ENCODE data around the gene APLP1. TPM values are rescaled to one million over a fixed set of nuclear protein-coding genes. Genes with fewer than 3 reads are reported as not detected.
"Not testable (repeated sequence)": the region's sequence is repeated elsewhere in the genome, so short reads cannot be mapped to it uniquely, and the experiment has no call there.

APLP1 gene
- total RNA-seq, 2 donors from 2014 or later = 3.6 to 38.0 TPM

DNA sequence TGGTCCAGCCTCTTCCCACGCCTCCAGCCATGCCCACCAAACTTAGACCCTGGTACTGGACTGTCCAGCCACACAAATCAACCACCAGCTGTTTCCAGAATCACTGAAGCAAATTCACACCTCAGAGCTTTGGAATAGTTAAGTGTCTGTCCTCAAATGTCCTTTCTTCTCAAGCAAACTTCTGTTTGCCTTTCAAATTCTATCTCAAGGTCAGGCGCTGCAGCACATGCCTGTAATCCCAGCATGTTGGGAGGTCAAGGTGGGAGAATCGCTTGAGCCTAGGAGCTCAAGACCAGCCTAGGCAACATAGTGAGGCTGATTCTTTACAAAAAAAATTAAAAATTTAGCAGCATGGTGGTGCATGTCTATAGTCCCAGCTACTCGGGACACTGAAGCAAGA is 36.3 kb upstream of the APLP1 start:
- Histone ChIP-seq H3K4me1 (replicated peaks) (no peaks in the 10 kb centered on the region), H3K27me3 (replicated peaks; ENCODE audit: insufficient read depth) (no peaks in the 10 kb centered on the region), H3K27ac (no peak overlapping the region), H3K36me3 (no peaks in the 10 kb centered on the region), H3K4me3 (no peak overlapping the region), H3K9me3 (no peaks in the 10 kb centered on the region)
- intact Hi-C loops (cut with DNase I) = no loop called here
- TF ChIP-seq, protein P1, sequence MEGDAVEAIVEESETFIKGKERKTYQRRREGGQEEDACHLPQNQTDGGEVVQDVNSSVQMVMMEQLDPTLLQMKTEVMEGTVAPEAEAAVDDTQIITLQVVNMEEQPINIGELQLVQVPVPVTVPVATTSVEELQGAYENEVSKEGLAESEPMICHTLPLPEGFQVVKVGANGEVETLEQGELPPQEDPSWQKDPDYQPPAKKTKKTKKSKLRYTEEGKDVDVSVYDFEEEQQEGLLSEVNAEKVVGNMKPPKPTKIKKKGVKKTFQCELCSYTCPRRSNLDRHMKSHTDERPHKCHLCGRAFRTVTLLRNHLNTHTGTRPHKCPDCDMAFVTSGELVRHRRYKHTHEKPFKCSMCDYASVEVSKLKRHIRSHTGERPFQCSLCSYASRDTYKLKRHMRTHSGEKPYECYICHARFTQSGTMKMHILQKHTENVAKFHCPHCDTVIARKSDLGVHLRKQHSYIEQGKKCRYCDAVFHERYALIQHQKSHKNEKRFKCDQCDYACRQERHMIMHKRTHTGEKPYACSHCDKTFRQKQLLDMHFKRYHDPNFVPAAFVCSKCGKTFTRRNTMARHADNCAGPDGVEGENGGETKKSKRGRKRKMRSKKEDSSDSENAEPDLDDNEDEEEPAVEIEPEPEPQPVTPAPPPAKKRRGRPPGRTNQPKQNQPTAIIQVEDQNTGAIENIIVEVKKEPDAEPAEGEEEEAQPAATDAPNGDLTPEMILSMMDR (IDR thresholded peaks at IDR 0.05) = no peak
- no peak for TF ChIP-seq POLR2A (IDR thresholded peaks at IDR 0.05)
- TF ChIP-seq POLR2AphosphoS5 (IDR thresholded peaks at IDR 0.05) = no peak
- WGBS = 74% methylated on average over 4 of the region's 4 CpGs
- DNase-seq (ENCODE audit: low spot score) = no peak

DNA sequence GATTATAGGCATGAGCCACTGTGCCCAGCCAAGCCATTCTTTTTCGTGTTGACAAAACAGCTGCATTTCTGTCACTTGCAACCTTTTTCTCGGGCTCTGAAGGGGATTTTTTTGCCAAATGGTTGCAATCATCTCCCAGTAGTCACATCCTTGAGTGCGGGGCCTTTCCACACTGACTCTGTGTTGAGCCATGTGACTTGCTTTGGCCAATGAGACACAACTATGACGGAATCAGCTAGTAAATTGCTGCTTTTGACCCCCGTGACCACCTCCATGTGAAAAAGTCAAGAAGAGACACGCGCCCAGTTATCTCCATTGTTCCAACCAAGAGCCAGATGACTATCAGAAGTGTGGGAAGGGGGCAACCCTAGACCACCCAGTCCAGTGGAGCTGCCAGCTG is 34.4 kb upstream of the APLP1 start:
- H3K4me1 ChIP-seq (replicated peaks) = no peaks in the 10 kb centered on the region
- no peak overlapping the region for H3K27ac ChIP-seq
- TF ChIP-seq POLR2AphosphoS5 (IDR thresholded peaks at IDR 0.05) (no peak), POLR2A (IDR thresholded peaks at IDR 0.05) (no peak)
- TF ChIP-seq, protein P1 (IDR thresholded peaks at IDR 0.05) = no peak
- no peaks in the 10 kb centered on the region for H3K9me3 ChIP-seq
- no peak for DNase-seq (ENCODE audit: low spot score)
- H3K4me3 ChIP-seq = no peak overlapping the region
- no peaks in the 10 kb centered on the region for H3K27me3 ChIP-seq (replicated peaks; ENCODE audit: insufficient read depth)
- H3K36me3 ChIP-seq = no peaks in the 10 kb centered on the region
- intact Hi-C loops (cut with DNase I) = no loop called here
- WGBS = 64% methylated on average over 7 of the region's 7 CpGs

DNA sequence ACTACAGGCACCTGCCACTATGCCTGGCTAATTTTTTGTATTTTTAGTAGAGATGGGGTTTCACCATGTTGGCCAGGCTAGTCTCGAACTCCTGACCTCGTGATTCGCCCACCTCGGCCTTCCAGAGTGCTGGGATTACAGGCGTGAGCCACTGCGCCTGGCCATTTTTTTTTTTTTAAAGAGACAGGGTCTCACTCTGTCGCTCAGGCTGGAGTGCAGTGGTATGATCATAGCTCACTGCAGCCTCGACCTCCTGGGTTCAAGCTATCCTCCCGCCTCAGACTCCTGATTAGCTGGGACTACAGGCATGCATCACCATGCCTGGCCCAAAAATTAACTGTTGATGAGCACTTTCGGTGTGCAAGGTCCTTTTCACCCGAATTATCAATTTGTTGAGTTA is 32.3 kb upstream of the APLP1 start:
- H3K4me1 ChIP-seq (replicated peaks); intact Hi-C loops (cut with DNase I); H3K27ac ChIP-seq; DNase-seq (ENCODE audit: low spot score); H3K4me3 ChIP-seq; H3K9me3 ChIP-seq; H3K36me3 ChIP-seq; H3K27me3 ChIP-seq (replicated peaks; ENCODE audit: insufficient read depth): not testable (repeated sequence)
- WGBS = 53% methylated on average over 11 of the region's 11 CpGs

DNA sequence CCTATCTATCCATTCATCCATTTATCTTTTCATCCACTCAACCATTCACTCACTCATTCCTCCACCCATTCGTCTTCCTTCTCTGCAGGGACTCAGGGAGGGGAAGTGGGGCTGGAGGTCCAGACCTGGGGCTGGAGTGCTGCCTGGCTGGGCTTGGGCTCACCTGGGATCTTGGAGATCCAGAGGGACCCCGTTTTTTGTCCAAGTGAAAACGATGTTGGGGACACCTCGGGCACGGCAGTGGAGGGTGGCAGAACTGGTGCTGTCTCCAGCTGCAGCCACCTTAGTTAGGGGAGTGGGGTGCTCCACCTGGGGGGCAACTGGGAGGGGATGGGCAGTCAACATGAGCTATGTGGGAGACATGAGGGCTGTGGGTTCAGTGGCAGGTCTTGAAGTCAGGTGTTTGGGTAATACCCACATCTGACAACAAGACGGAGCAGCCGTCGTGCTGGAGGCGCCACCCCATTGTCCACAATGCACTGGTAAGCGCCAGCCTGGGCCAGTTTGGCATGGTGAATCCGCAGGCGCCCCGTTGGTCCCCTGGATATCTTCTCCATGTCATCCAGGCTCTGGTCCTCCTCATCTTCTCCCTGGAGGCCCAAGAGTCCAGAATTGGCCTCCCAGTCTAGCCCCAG is 26.3 kb upstream of the APLP1 start:
- Histone ChIP-seq H3K9me3 (no peaks in the 10 kb centered on the region), H3K27ac (no peak overlapping the region), H3K4me3 (no peak overlapping the region), H3K36me3 (no peaks in the 10 kb centered on the region), H3K4me1 (replicated peaks) (peaks cover 3% of the 10 kb centered on the region), H3K27me3 (replicated peaks; ENCODE audit: insufficient read depth) (peaks cover 16% of the 10 kb centered on the region)
- intact Hi-C loops (cut with DNase I) = no loop called here
- DNase-seq (ENCODE audit: low spot score) = no peak
- TF ChIP-seq, protein P1 (IDR thresholded peaks at IDR 0.05) = no peak
- TF ChIP-seq POLR2AphosphoS5 (IDR thresholded peaks at IDR 0.05) (no peak), POLR2A (IDR thresholded peaks at IDR 0.05) (no peak)
- WGBS = 84% methylated on average over 13 of the region's 13 CpGs

DNA sequence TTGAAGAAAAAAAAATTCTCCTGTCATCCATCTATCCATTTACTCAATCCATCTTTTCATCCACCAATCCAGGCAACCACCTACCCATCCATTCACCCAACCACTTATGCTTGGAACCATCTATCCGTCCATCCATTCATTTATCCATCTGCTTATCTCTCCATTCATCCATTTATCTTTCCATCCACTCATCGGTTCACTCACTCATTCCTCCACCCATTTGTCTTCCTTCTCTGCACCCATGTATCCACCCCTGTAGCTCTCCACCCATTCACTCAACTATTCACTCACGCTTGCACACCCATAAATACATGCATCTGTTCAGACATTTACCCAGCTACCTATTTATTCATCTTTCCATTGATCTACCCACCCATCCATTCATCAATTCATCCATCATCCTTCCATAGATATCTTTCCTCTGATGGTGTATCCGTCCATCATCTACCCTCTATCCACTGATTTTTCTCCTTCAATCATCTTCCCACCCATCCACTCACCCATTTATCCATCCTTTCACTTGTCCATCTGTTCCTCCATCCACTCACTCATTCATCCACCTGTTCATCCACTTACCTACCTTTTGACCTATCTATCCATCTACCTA is 25.6 kb upstream of the APLP1 start:
- peaks cover 16% of the 10 kb centered on the region for H3K27me3 ChIP-seq (replicated peaks; ENCODE audit: insufficient read depth)
- DNase-seq (ENCODE audit: low spot score) = no peak
- no peak overlapping the region for H3K27ac ChIP-seq
- no peaks in the 10 kb centered on the region for H3K36me3 ChIP-seq
- peaks cover 3% of the 10 kb centered on the region for H3K4me1 ChIP-seq (replicated peaks)
- TF ChIP-seq POLR2AphosphoS5 (IDR thresholded peaks at IDR 0.05) (no peak), POLR2A (IDR thresholded peaks at IDR 0.05) (no peak)
- TF ChIP-seq, protein P1 (IDR thresholded peaks at IDR 0.05) = no peak
- WGBS = 85% methylated on average over 4 of the region's 4 CpGs
- no peak overlapping the region for H3K4me3 ChIP-seq
- intact Hi-C loops (cut with DNase I) = no loop called here
- no peaks in the 10 kb centered on the region for H3K9me3 ChIP-seq
